PC-9 (cell line): ENCODE measurements around the gene AOPEP. TPM values are rescaled to one million over a fixed set of nuclear protein-coding genes. Genes with fewer than 3 reads are reported as not detected.

Experiments
- BruUV-seq: library from RNA; stranded (reverse); fragments of 400-500 nt; replicated peaks from 2 replicates; lab custom pipeline; 2021; lab: Mats Ljungman, UMichigan
- CTCF ChIA-PET: fragments of 300-600 bp; sonication (Branson Sonifier 250); formaldehyde crosslinking; loops from one replicate; lab custom pipeline; 2022; ENCODE audit warnings: antibody characterized with exemption; lab: Charles Lee
- POLR2A ChIA-PET: fragments of 300-600 bp; sonication (Branson Sonifier 250); formaldehyde crosslinking; loops from one replicate; lab custom pipeline; 2022; ENCODE audit warnings: antibody characterized with exemption; ENCODE audit not compliant: unreplicated experiment; lab: Charles Lee
- DNase-seq, 2 experiments: peaks; one replicate each; pipeline versions ENCODE4 v3.0.0 to v3.0.0-alpha.2; 2015 to 2022; ENCODE audit warnings: mixed read lengths in 1 of 2
- H2AFZ ChIP-seq: fragments of 200-600 bp; sonication (generic); 2 replicates; pipeline ENCODE4 v1.8.1; 2017; ENCODE audit warnings: antibody characterized with exemption
- H3F3A ChIP-seq: fragments of 200-600 bp; sonication (generic); 2 replicates; pipeline ENCODE4 v1.8.1; 2017; ENCODE audit warnings: antibody characterized with exemption, mild to moderate bottlenecking, low read depth; ENCODE audit not compliant: insufficient read depth
- H3K27ac ChIP-seq: fragments of 200-600 bp; sonication (generic); 2 replicates; pipeline ENCODE4 v1.6.1; 2016; ENCODE audit warnings: mixed run types
- H3K27me3 ChIP-seq: fragments of 200-600 bp; sonication (generic); 2 replicates; pipeline ENCODE4 v1.6.1; 2016; ENCODE audit warnings: low read depth, mixed run types; ENCODE audit not compliant: insufficient read depth
- H3K36me3 ChIP-seq: fragments of 200-600 bp; sonication (generic); 2 replicates; pipeline ENCODE4 v1.6.1; 2016; ENCODE audit warnings: low read depth, mixed run types
- H3K4me1 ChIP-seq: fragments of 200-600 bp; sonication (generic); replicated peaks from 2 replicates; pipeline ENCODE4 v1.6.1; 2016; ENCODE audit warnings: mixed run types; ENCODE audit not compliant: insufficient read depth
- H3K4me2 ChIP-seq: fragments of 200-600 bp; sonication (generic); 2 replicates; pipeline ENCODE4 v1.6.1; 2017; ENCODE audit warnings: mixed run types
- H3K4me3 ChIP-seq: fragments of 200-600 bp; sonication (generic); 2 replicates; pipeline ENCODE4 v1.6.1; 2016; ENCODE audit warnings: mixed run types
- H3K79me2 ChIP-seq: fragments of 200-600 bp; sonication (generic); 2 replicates; pipeline ENCODE4 v1.6.1; 2017; ENCODE audit warnings: low read depth, mixed run types
- H3K9me2 ChIP-seq: fragments of 200-600 bp; sonication (generic); 2 replicates; pipeline ENCODE4 v1.8.1; 2017; ENCODE audit warnings: mild to moderate bottlenecking; ENCODE audit not compliant: insufficient read depth
- H3K9me3 ChIP-seq: fragments of 200-600 bp; sonication (generic); 2 replicates; pipeline ENCODE4 v1.8.1; 2016; ENCODE audit warnings: low read depth; ENCODE audit not compliant: insufficient read depth
- H4K20me1 ChIP-seq: fragments of 200-600 bp; sonication (generic); 2 replicates; pipeline ENCODE4 v1.8.1; 2017; ENCODE audit not compliant: insufficient read depth
- CTCF ChIP-seq: fragments of 200-600 bp; sonication (generic); conservative IDR thresholded peaks from 2 replicates; pipeline ENCODE4 v1.6.1; 2017; ENCODE audit warnings: mixed run types, antibody characterized with exemption, mild to moderate bottlenecking, moderate library complexity
- EZH2 ChIP-seq: fragments of 200-600 bp; sonication (generic); IDR thresholded peaks from 2 replicates; pipeline ENCODE4 v1.8.0; 2017; ENCODE audit warnings: antibody characterized with exemption, low read depth
- intact Hi-C: fragments of 100-400 bp; cut with micrococcal nuclease; formaldehyde crosslinking; loops from one replicate; pipeline ENCODE4 v1.10.0; 2022; ENCODE audit not compliant: unreplicated experiment
- total RNA-seq: library from RNA; stranded (reverse); gene quantifications from 2 replicates; pipeline ENCODE4 v1.2.3, GENCODE V29; 2021

Gene AOPEP
- total RNA-seq, 1 experiment from 2014 or later, result 90.0 TPM

DNA sequence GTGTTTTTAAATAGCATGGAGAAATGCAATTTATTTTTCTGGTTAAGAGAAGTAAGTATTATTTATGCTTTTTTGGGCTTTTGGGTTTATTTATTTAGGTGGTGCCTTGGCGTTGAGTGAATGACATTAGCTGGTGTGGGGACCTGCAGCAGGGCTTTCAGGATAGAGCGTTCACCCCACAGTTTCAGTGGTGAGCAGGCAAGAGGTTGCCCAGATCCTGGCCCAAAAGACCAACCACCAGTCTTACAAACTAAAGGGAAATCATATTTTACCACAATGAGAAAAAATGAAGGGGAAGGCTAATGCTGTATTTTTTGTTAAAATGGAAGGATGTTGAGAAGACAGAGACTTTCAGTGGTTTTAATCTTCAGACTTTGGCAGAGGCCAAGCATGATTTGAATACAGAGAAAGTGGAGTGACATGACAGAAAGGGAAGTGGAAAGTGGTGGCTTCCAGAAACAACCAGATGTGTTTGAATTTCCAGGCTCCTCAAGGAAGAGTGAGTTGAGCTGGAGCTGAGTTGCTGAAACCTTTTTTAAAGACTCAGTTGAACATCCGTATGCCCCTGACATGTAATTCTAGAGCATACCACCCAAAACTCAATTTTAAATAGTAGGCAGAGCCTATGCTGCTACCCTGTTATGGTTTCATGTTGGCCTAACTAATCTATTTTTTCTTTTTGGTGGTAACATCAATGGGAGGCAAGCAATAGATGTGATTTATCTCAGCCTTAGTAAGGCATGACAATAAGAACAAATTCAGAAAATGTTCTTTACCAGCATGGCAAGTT, 94.8 kb downstream of the AOPEP start:
- ChIA-PET POLR2A (no interaction called here), CTCF (no interaction called here)
- Histone ChIP-seq H3K9me2 (no peaks in the 10 kb centered on the region; the same call in 1 of the 2 replicates), H4K20me1 (no peaks in the 10 kb centered on the region), H2AFZ (no peak overlapping the region), H3K79me2 (peaks cover 14% of the 10 kb centered on the region; the same call in 1 of the 2 replicates), H3K27ac (peak overlapping the region; percentile 96; the same call in 1 of the 2 replicates), H3K4me1 (peaks cover 64% of the 10 kb centered on the region), H3K36me3 (0 out of 2 replicates have a peak, but pooled peaks cover 4% of the 10 kb centered on the region), H3K27me3 (no peaks in the 10 kb centered on the region), H3K4me2 (no peak overlapping the region), H3K4me3 (no peak overlapping the region), H3K9me3 (no peaks in the 10 kb centered on the region), H3F3A (peaks cover 46% of the 10 kb centered on the region)
- no TSS peak for BruUV-seq
- intact Hi-C loops, result no loop called here
- TF ChIP-seq CTCF (no peak), EZH2 (no peak)
- DNase-seq, result no peak

DNA sequence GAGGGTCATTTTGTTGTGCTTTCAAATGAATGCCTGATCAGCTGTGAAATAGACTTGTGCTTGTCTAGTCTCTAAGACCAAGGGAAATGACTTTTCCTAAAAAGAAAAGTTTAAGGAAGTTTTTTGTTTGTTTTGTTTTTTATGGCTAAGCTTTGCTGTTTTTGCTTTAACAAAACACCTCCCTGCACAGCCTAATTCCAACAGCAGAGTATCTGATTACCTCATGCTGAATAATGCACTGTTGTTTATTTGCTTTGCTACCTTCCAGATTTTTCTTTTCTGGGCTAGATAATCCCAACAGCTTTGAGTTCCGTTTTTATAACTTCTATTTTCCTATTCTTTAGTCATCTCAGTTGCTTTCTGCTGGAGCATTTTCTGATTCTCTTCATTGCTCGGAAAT, 95.8 kb downstream of the AOPEP start:
- no peaks in the 10 kb centered on the region for H4K20me1 ChIP-seq
- DNase-seq, result no peak

GRCh38 chr9:94823710-94824109, 97.2 kb downstream of the AOPEP start:
- Histone ChIP-seq H3K9me2 (no peaks in the 10 kb centered on the region; the same call in 1 of the 2 replicates), H2AFZ (no peak overlapping the region), H3K9me3 (no peaks in the 10 kb centered on the region), H3K27me3 (no peaks in the 10 kb centered on the region), H3K36me3 (0 out of 2 replicates have a peak, but pooled peaks cover 4% of the 10 kb centered on the region), H3K4me1 (peaks cover 61% of the 10 kb centered on the region), H3K27ac (no peak overlapping the region), H3K4me2 (no peak overlapping the region), H3K79me2 (peaks cover 14% of the 10 kb centered on the region; the same call in 1 of the 2 replicates), H3F3A (peaks cover 29% of the 10 kb centered on the region), H3K4me3 (no peak overlapping the region), H4K20me1 (no peaks in the 10 kb centered on the region)
- CTCF ChIA-PET, result no interaction called here
- no TSS peak for BruUV-seq
- intact Hi-C loops, result no loop called here
- TF ChIP-seq CTCF, result no peak
- no peak for TF ChIP-seq EZH2
- no peak for DNase-seq
- POLR2A ChIA-PET, result interaction anchor here (0.6 kb wide), 1 partner anchor 118 kb away, joined by 3 read pairs; no protein-coding TSS in a partner anchor

More for the DNA sequence above, 95.8 kb downstream of the AOPEP start:
- intact Hi-C loops, result no loop called here
- Histone ChIP-seq H2AFZ (no peak overlapping the region), H3K79me2 (peaks cover 14% of the 10 kb centered on the region; the same call in 1 of the 2 replicates), H3K27me3 (no peaks in the 10 kb centered on the region), H3K27ac (peak overlapping the region; percentile 28), H3F3A (peaks cover 36% of the 10 kb centered on the region), H3K4me2 (peak overlapping the region; percentile 20; the same call in 1 of the 2 replicates), H3K9me3 (no peaks in the 10 kb centered on the region), H3K4me3 (no peak overlapping the region), H3K36me3 (0 out of 2 replicates have a peak, but pooled peaks cover 4% of the 10 kb centered on the region), H3K9me2 (no peaks in the 10 kb centered on the region; the same call in 1 of the 2 replicates), H3K4me1 (peaks cover 60% of the 10 kb centered on the region)
- BruUV-seq, result no TSS peak
- no peak for TF ChIP-seq CTCF
- no peak for TF ChIP-seq EZH2
- CTCF ChIA-PET, result no interaction called here
- POLR2A ChIA-PET, result interaction anchor here (0.6 kb wide), 1 partner anchor 82 kb away, joined by 13 read pairs; no protein-coding TSS in a partner anchor
